ENCODE results near the gene ZNF610. TPM values are rescaled to one million over a fixed set of nuclear protein-coding genes. Genes with fewer than 3 reads are reported as not detected.

The ZNF610 gene
- total RNA-seq, 1 experiment from 2014 or later, result not detected

DNA sequence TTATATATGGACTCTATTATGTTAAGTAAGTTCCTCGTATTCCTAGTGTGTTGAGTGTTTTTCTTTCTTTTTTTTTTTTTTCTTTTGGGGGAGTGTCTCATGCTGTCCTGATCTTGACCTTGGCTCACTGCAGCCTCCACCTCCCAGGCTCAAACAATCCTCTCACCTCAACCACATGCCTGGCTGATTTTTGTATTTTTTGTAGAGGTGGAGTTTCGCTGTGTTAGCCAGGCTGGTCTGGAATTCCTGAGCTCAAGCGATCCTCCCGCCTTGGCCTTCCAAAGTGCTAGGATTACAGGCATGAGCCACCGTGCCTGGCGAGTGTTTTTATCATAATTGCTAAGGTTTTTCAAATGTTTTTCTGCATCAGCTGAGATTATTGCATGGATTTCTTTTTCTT is 49.8 kb upstream of the ZNF610 start:
- Histone ChIP-seq H3K27me3 (ENCODE audit: insufficient read depth, low read length) (no peaks in the 10 kb centered on the region), H3K4me3 (replicated peaks in 1 of 2; ENCODE audit: low read depth in 1 of 2, low read length in 2 of 2) (no peak overlapping the region), H3K4me2 (ENCODE audit: low read length) (no peak overlapping the region), H3K9ac (ENCODE audit: low read length) (no peak overlapping the region), H3K9me3 (ENCODE audit: control insufficient read depth in 1 of 2, insufficient read depth in 1 of 2, low read depth in 1 of 2, low read length in 2 of 2) (peaks cover 15 to 18% of the 10 kb centered on the region in 2 experiments; a peak in 3 of 4 replicates), H3K9me2 (ENCODE audit: insufficient read depth) (no peaks in the 10 kb centered on the region), H4K20me1 (ENCODE audit: insufficient read depth) (no peaks in the 10 kb centered on the region), H3K4me1 (ENCODE audit: control insufficient read depth in 1 of 2, insufficient read depth in 2 of 2, low read length in 2 of 2) (no peaks in the 10 kb centered on the region), H3K27ac (ENCODE audit: low read depth, low read length) (no peak overlapping the region), H3K79me2 (ENCODE audit: insufficient read depth, low read length) (peaks cover 21% of the 10 kb centered on the region), H2AFZ (ENCODE audit: low read depth, low read length, poor library complexity, severe bottlenecking) (no peak overlapping the region), H3K36me3 (ENCODE audit: control insufficient read depth in 1 of 2, insufficient read depth in 2 of 2, low read length in 2 of 2) (peaks cover 30 to 56% of the 10 kb centered on the region in 2 experiments)
- TF ChIP-seq ZFX (IDR thresholded peaks at IDR 0.05), result no peak
- TF ChIP-seq SIN3A (IDR thresholded peaks at IDR 0.05; ENCODE audit: low read depth), result no peak
- TF ChIP-seq TCF7L2 (IDR thresholded peaks at IDR 0.05; ENCODE audit: borderline replicate concordance, extremely low read depth, insufficient read depth, insufficient read length), result no peak
- TF ChIP-seq, protein P1, sequence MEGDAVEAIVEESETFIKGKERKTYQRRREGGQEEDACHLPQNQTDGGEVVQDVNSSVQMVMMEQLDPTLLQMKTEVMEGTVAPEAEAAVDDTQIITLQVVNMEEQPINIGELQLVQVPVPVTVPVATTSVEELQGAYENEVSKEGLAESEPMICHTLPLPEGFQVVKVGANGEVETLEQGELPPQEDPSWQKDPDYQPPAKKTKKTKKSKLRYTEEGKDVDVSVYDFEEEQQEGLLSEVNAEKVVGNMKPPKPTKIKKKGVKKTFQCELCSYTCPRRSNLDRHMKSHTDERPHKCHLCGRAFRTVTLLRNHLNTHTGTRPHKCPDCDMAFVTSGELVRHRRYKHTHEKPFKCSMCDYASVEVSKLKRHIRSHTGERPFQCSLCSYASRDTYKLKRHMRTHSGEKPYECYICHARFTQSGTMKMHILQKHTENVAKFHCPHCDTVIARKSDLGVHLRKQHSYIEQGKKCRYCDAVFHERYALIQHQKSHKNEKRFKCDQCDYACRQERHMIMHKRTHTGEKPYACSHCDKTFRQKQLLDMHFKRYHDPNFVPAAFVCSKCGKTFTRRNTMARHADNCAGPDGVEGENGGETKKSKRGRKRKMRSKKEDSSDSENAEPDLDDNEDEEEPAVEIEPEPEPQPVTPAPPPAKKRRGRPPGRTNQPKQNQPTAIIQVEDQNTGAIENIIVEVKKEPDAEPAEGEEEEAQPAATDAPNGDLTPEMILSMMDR (IDR thresholded peaks at IDR 0.05 in 2 of 3, conservative IDR thresholded peaks at IDR 0.05 in 1 of 3; ENCODE audit: borderline replicate concordance in 1 of 3, insufficient read depth in 1 of 3, low read depth in 2 of 3, low read length in 2 of 3), result no peak
- no peak for TF ChIP-seq EGR1 (IDR thresholded peaks at IDR 0.05; ENCODE audit: low read depth)
- TF ChIP-seq EZH2phosphoT487 (IDR thresholded peaks at IDR 0.05; ENCODE audit: borderline replicate concordance), result no peak
- TF ChIP-seq FOSL1 (IDR thresholded peaks at IDR 0.05; ENCODE audit: low read depth), result no peak
- TF ChIP-seq ZNF274 (IDR thresholded peaks at IDR 0.05; ENCODE audit: low read depth, low read length), result no peak
- no peak for TF ChIP-seq SP1 (IDR thresholded peaks at IDR 0.05; ENCODE audit: low read depth)
- no peak for TF ChIP-seq EZH2 (IDR thresholded peaks at IDR 0.05)
- TF ChIP-seq CBX3 (IDR thresholded peaks at IDR 0.05; ENCODE audit: low read depth), result no peak
- no peak for TF ChIP-seq ELF1 (IDR thresholded peaks at IDR 0.05; ENCODE audit: borderline replicate concordance, low read depth)
- TF ChIP-seq, protein P2, sequence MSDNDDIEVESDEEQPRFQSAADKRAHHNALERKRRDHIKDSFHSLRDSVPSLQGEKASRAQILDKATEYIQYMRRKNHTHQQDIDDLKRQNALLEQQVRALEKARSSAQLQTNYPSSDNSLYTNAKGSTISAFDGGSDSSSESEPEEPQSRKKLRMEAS (IDR thresholded peaks at IDR 0.05), result no peak
- BruUV-seq (replicated peaks), result no TSS peak
- no peak for DNase-seq (ENCODE audit: low read depth, low spot score)
- CTCF ChIA-PET, result no interaction called here
- RAD21 ChIA-PET (ENCODE audit: low non-redundant PET in 1 of 2, low total read pairs in 2 of 2, uncharacterized antibody in 2 of 2, unreplicated experiment in 2 of 2), result no interaction called here
- intact Hi-C loops (cut with micrococcal nuclease), result no loop called here
- POLR2A ChIA-PET, result no interaction called here
- ATAC-seq, result no peak

Data from HCT116 (cell line).